Endothelial cell of umbilical vein (primary cell): ENCODE measurements around the gene FHOD3. TPM values are rescaled to one million over a fixed set of nuclear protein-coding genes. Genes with fewer than 3 reads are reported as not detected.

ENCODE experiments used
- BruUV-seq: library from RNA; stranded (reverse); fragments of 400-500 nt; replicated peaks from 2 replicates; lab custom pipeline; 2021; lab: Mats Ljungman, UMichigan
- CTCF ChIA-PET: fragments of 300-600, 350-600 bp; sonication (Branson Sonifier 250); formaldehyde crosslinking; loops from one replicate; lab custom pipeline; 2021; ENCODE audit warnings: antibody characterized with exemption, inconsistent platforms; lab: Charles Lee
- POLR2A ChIA-PET: fragments of 300-600, 350-600 bp; sonication (Branson Sonifier 250); formaldehyde crosslinking; loops from one replicate; lab custom pipeline; 2021; ENCODE audit warnings: antibody characterized with exemption, inconsistent platforms; lab: Charles Lee
- DNase-seq: peaks from one replicate; pipeline ENCODE4 v3.0.0-alpha.2; 2011; ENCODE audit warnings: low read depth, low spot score
- FAIRE-seq: peaks from 2 replicates; lab custom pipeline; 2011; peaks lifted over from hg19 to GRCh38; lab: Jason Lieb, UNC
- H2AFZ ChIP-seq: 2 replicates; pipeline ENCODE4 v1.6.0; 2012; ENCODE audit warnings: low read depth, low read length, control low read depth, inconsistent platforms
- H3K27ac ChIP-seq: 2 replicates; pipeline ENCODE4 v1.5.1; 2011; ENCODE audit warnings: low read depth, mild to moderate bottlenecking, control low read depth, low read length, moderate library complexity; ENCODE audit not compliant: insufficient read depth
- H3K27me3 ChIP-seq, 2 experiments: 2 replicates each; pipeline versions ENCODE4 v1.6.0 to v1.6.1; 2011; ENCODE audit warnings: low read length in 2 of 2, mixed read lengths in 1 of 2; ENCODE audit not compliant: control insufficient read depth in 2 of 2, insufficient read depth in 2 of 2
- H3K36me3 ChIP-seq, 2 experiments: 2 replicates in 1 of 2; 3 replicates in 1 of 2; pipeline ENCODE4 v1.5.1; 2011; ENCODE audit warnings: low read length in 2 of 2, mild to moderate bottlenecking in 1 of 2, moderate library complexity in 1 of 2; ENCODE audit not compliant: control insufficient read depth in 2 of 2, insufficient read depth in 2 of 2; ENCODE audit errors: extremely low read depth in 1 of 2
- H3K4me1 ChIP-seq: 3 replicates; pipeline ENCODE4 v1.5.1; 2011; ENCODE audit warnings: mild to moderate bottlenecking, low read length; ENCODE audit not compliant: control insufficient read depth, insufficient read depth; ENCODE audit errors: extremely low read depth
- H3K4me2 ChIP-seq: 2 replicates; pipeline ENCODE4 v1.6.1; 2011; ENCODE audit warnings: low read length, control low read depth, mixed read lengths; ENCODE audit not compliant: insufficient read depth
- H3K4me3 ChIP-seq, 3 experiments: fragments of 200-600 bp in 1 of 3; sonication (generic), shearing (Covaris generic) in 1 of 3; replicated peaks in 1 of 3; 2 replicates each; pipeline ENCODE4 v1.5.1; 2011 to 2016; ENCODE audit warnings: control low read depth in 3 of 3, low read length in 3 of 3, mild to moderate bottlenecking in 2 of 3, inconsistent platforms in 1 of 3, low read depth in 1 of 3, moderate library complexity in 1 of 3; ENCODE audit not compliant: insufficient read depth in 1 of 3
- H3K79me2 ChIP-seq: 2 replicates; pipeline ENCODE4 v1.6.0; 2012; ENCODE audit warnings: low read length, inconsistent platforms; ENCODE audit not compliant: control insufficient read depth, insufficient read depth
- H3K9ac ChIP-seq: replicated peaks from 2 replicates; pipeline ENCODE3; 2011; ENCODE audit warnings: low read length, control low read depth; ENCODE audit not compliant: insufficient read depth; ENCODE audit errors: extremely low read depth
- H3K9me1 ChIP-seq: replicated peaks from 3 replicates; pipeline ENCODE4 v1.6.0; 2011; ENCODE audit warnings: mild to moderate bottlenecking, low read length; ENCODE audit not compliant: control insufficient read depth, insufficient read depth; ENCODE audit errors: extremely low read depth
- H3K9me3 ChIP-seq: replicated peaks from 2 replicates; pipeline ENCODE4 v1.5.1; 2012; ENCODE audit warnings: low read length, inconsistent platforms; ENCODE audit not compliant: control insufficient read depth, insufficient read depth
- H4K20me1 ChIP-seq: replicated peaks from 2 replicates; pipeline ENCODE3; 2011; ENCODE audit warnings: mild to moderate bottlenecking, low read length; ENCODE audit not compliant: control insufficient read depth, insufficient read depth; ENCODE audit errors: extremely low read depth
- CTCF ChIP-seq, 2 donors: IDR thresholded peaks; 1 replicate in 1 of 2; 2 replicates in 1 of 2; pipeline ENCODE4 v1.5.1; 2011; ENCODE audit warnings: low read length in 2 of 2, mild to moderate bottlenecking in 2 of 2, moderate library complexity in 2 of 2, control low read depth in 1 of 2, inconsistent platforms in 1 of 2, low read depth in 1 of 2; ENCODE audit not compliant: insufficient read depth in 1 of 2; ENCODE audit errors: extremely low read depth in 1 of 2
- EZH2 ChIP-seq: IDR thresholded peaks from 2 replicates; pipeline ENCODE4 v1.6.1; 2012; ENCODE audit warnings: borderline replicate concordance, low read depth, mild to moderate bottlenecking, moderate library complexity, low read length, inconsistent platforms; ENCODE audit not compliant: severe bottlenecking
- FOS ChIP-seq: IDR thresholded peaks from 2 replicates; pipeline ENCODE4 v1.6.1; 2011; ENCODE audit warnings: mild to moderate bottlenecking, low read length, moderate library complexity, borderline replicate concordance; ENCODE audit not compliant: insufficient read depth
- GATA2 ChIP-seq: IDR thresholded peaks from 2 replicates; pipeline ENCODE4 v1.7.0; 2011; ENCODE audit warnings: low read depth, mild to moderate bottlenecking, moderate library complexity, mixed read lengths, low read length; ENCODE audit not compliant: insufficient read length, insufficient read depth
- JUN ChIP-seq: IDR thresholded peaks from 2 replicates; pipeline ENCODE4 v1.6.1; 2011; ENCODE audit warnings: borderline replicate concordance, low read depth; ENCODE audit not compliant: insufficient read length, insufficient read depth
- MYC ChIP-seq: IDR thresholded peaks from one replicate; pipeline ENCODE4 v1.6.1; 2011; ENCODE audit warnings: mild to moderate bottlenecking, low read depth, low read length
- POLR2A ChIP-seq: IDR thresholded peaks from 2 replicates; pipeline ENCODE4 v1.6.1; 2012; ENCODE audit warnings: low read depth, mild to moderate bottlenecking, control low read depth, low read length
- POLR2AphosphoS5 ChIP-seq: IDR thresholded peaks from 2 replicates; pipeline ENCODE4 v1.6.1; 2012; ENCODE audit warnings: low read depth, mild to moderate bottlenecking, control low read depth, low read length, moderate library complexity; ENCODE audit not compliant: insufficient read depth
- dilution Hi-C: fragments of 300-500 bp; cut with MboI; formaldehyde crosslinking; loops from one replicate; pipeline ENCODE4 v1.15.0; 2019; ENCODE audit warnings: low sequenced_read_pairs; ENCODE audit not compliant: extremely low pct_ligation_motif_present
- intact Hi-C: fragments of 100-400 bp; cut with micrococcal nuclease; formaldehyde crosslinking; loops from one replicate; pipeline ENCODE4 v1.10.0; 2022
- polyA plus RNA-seq, 4 experiments: library from polyadenylated mRNA; depleted of rRNA in 3 of 4; stranded (reverse) in 3 of 4; unstranded in 1 of 4; fragments of >200 nt; gene quantifications; 2 replicates each; pipeline versions ENCODE4 v1.2.1 to v1.2.3, GENCODE V29; 2011 to 2012; ENCODE audit warnings: missing spikeins in 1 of 4
- total RNA-seq: library from RNA; stranded (reverse); gene quantifications from 2 replicates; pipeline ENCODE4 v1.2.3, GENCODE V29; 2021
- TF ChIP-seq, protein P1 (sequence below): IDR thresholded peaks from 2 replicates; pipeline ENCODE4 v1.6.1; 2011; ENCODE audit not compliant: insufficient read depth, insufficient read length

The FHOD3 gene
- total and polyA plus RNA-seq, 2 donors (not counting 3 experiments of a cell fraction or from before 2014, with no cell fraction given), result 0.06 to 1.5 TPM

- CTCF ChIA-PET, result interaction anchor here (1.1 kb wide), 1 partner anchor 11 kb away, joined by 4 read pairs; no protein-coding TSS in a partner anchor
Measured at GRCh38 chr18:36312806-36313395, 15.4 kb downstream of the FHOD3 start.

GRCh38 chr18:36314098-36314497 lies 16.6 kb downstream of the FHOD3 start:
- no peak overlapping the region for H2AFZ ChIP-seq
- no peaks in the 10 kb centered on the region for H3K36me3 ChIP-seq
- DNase-seq, result no peak
- no peaks in the 10 kb centered on the region for H3K9me1 ChIP-seq
- TF ChIP-seq, protein P1, sequence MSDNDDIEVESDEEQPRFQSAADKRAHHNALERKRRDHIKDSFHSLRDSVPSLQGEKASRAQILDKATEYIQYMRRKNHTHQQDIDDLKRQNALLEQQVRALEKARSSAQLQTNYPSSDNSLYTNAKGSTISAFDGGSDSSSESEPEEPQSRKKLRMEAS, result no peak
- TF ChIP-seq POLR2AphosphoS5 (no peak), MYC (no peak), JUN (no peak), FOS (no peak), POLR2A (no peak), EZH2 (no peak), CTCF (IDR thresholded peaks at IDR 0.05; ENCODE audit: extremely low read depth in 1 of 2, insufficient read depth in 1 of 2, low read depth in 1 of 2, low read length in 2 of 2) (no peak), GATA2 (no peak)
- dilution Hi-C loops, result no loop called here
- H3K4me3 ChIP-seq, result no peak overlapping the region
- ChIA-PET CTCF (interaction anchor here (1.0 kb wide), 1 partner anchor 16 kb away, joined by 4 read pairs; the partner anchor contains the start of gene FHOD3), POLR2A (interaction anchor here (0.7 kb wide), 1 partner anchor 12 kb away, joined by 3 read pairs; no protein-coding TSS in a partner anchor)
- FAIRE-seq, result no peak
- no peaks in the 10 kb centered on the region for H3K27me3 ChIP-seq
- intact Hi-C loops, result no loop called here
- no peaks in the 10 kb centered on the region for H3K79me2 ChIP-seq
- no peaks in the 10 kb centered on the region for H3K9me3 ChIP-seq
- H3K9ac ChIP-seq, result no peak overlapping the region
- no peak overlapping the region for H3K4me2 ChIP-seq
- peaks cover 8% of the 10 kb centered on the region for H3K4me1 ChIP-seq
- H3K27ac ChIP-seq, result no peak overlapping the region
- H4K20me1 ChIP-seq, result no peaks in the 10 kb centered on the region
- BruUV-seq, result no TSS peak

More at GRCh38 chr18:36312806-36313395, 15.4 kb downstream of the FHOD3 start:
- no peaks in the 10 kb centered on the region for H4K20me1 ChIP-seq
- no peaks in the 10 kb centered on the region for H3K79me2 ChIP-seq
- dilution Hi-C loops, result no loop called here
- no peak overlapping the region for H3K9ac ChIP-seq
- no peak overlapping the region for H3K4me3 ChIP-seq
- peaks cover 0 to 5% of the 10 kb centered on the region in 2 experiments for H3K27me3 ChIP-seq
- H3K4me1 ChIP-seq, result peaks cover 10% of the 10 kb centered on the region
- no peak overlapping the region for H3K27ac ChIP-seq
- TF ChIP-seq, protein P1, result no peak
- peak; percentile 44 for TF ChIP-seq FOS
- no peaks in the 10 kb centered on the region for H3K9me3 ChIP-seq
- FAIRE-seq, result no peak
- no peaks in the 10 kb centered on the region for H3K9me1 ChIP-seq
- POLR2A ChIA-PET, result no interaction called here
- no TSS peak for BruUV-seq
- no peak for DNase-seq
- H3K4me2 ChIP-seq, result no peak overlapping the region
- H2AFZ ChIP-seq, result no peak overlapping the region
- no peaks in the 10 kb centered on the region for H3K36me3 ChIP-seq
- intact Hi-C loops, result no loop called here
